ENCODE measurements around the gene GNG8. TPM values are rescaled to one million over a fixed set of nuclear protein-coding genes. Genes with fewer than 3 reads are reported as not detected.

Gene GNG8
- total RNA-seq, 1 experiment from 2014 or later, result not detected

- ChIA-PET CTCF (interaction anchor here (0.7 to 1.2 kb wide), 2 partner anchors 58 to 815 kb away, joined by 3 read pairs; no protein-coding TSS in a partner anchor), RAD21 (ENCODE audit: low non-redundant PET in 1 of 2, low total read pairs in 2 of 2, uncharacterized antibody in 2 of 2, unreplicated experiment in 2 of 2) (no interaction called here), POLR2A (no interaction called here)
- no peak overlapping the region for H2AFZ ChIP-seq (ENCODE audit: low read depth, low read length, poor library complexity, severe bottlenecking)
- H3K4me2 ChIP-seq (ENCODE audit: low read length), result peak overlapping the region; percentile 16
- no peaks in the 10 kb centered on the region for H3K9me3 ChIP-seq (ENCODE audit: control insufficient read depth in 1 of 2, insufficient read depth in 1 of 2, low read depth in 1 of 2, low read length in 2 of 2)
- no peaks in the 10 kb centered on the region for H3K36me3 ChIP-seq (ENCODE audit: control insufficient read depth in 1 of 2, insufficient read depth in 2 of 2, low read length in 2 of 2)
- H3K4me1 ChIP-seq (ENCODE audit: control insufficient read depth in 1 of 2, insufficient read depth in 2 of 2, low read length in 2 of 2), result peaks cover 4 to 19% of the 10 kb centered on the region in 2 experiments; a peak in 3 of 4 replicates
- H3K27me3 ChIP-seq (ENCODE audit: insufficient read depth, low read length), result no peaks in the 10 kb centered on the region
- H3K79me2 ChIP-seq (ENCODE audit: insufficient read depth, low read length), result no peaks in the 10 kb centered on the region
- TF ChIP-seq SRF (IDR thresholded peaks at IDR 0.05; ENCODE audit: low read depth) (no peak), SP1 (IDR thresholded peaks at IDR 0.05; ENCODE audit: low read depth) (no peak)
- TF ChIP-seq, protein P1, sequence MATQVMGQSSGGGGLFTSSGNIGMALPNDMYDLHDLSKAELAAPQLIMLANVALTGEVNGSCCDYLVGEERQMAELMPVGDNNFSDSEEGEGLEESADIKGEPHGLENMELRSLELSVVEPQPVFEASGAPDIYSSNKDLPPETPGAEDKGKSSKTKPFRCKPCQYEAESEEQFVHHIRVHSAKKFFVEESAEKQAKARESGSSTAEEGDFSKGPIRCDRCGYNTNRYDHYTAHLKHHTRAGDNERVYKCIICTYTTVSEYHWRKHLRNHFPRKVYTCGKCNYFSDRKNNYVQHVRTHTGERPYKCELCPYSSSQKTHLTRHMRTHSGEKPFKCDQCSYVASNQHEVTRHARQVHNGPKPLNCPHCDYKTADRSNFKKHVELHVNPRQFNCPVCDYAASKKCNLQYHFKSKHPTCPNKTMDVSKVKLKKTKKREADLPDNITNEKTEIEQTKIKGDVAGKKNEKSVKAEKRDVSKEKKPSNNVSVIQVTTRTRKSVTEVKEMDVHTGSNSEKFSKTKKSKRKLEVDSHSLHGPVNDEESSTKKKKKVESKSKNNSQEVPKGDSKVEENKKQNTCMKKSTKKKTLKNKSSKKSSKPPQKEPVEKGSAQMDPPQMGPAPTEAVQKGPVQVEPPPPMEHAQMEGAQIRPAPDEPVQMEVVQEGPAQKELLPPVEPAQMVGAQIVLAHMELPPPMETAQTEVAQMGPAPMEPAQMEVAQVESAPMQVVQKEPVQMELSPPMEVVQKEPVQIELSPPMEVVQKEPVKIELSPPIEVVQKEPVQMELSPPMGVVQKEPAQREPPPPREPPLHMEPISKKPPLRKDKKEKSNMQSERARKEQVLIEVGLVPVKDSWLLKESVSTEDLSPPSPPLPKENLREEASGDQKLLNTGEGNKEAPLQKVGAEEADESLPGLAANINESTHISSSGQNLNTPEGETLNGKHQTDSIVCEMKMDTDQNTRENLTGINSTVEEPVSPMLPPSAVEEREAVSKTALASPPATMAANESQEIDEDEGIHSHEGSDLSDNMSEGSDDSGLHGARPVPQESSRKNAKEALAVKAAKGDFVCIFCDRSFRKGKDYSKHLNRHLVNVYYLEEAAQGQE (IDR thresholded peaks at IDR 0.05; ENCODE audit: low read depth), result no peak
- no peaks in the 10 kb centered on the region for H4K20me1 ChIP-seq (ENCODE audit: insufficient read depth)
- ATAC-seq, result peak; percentile 23; the same call in 1 of the 2 replicates
- no peak overlapping the region for H3K27ac ChIP-seq (ENCODE audit: low read depth, low read length)
- intact Hi-C loops (cut with micrococcal nuclease), result no loop called here
- no peak overlapping the region for H3K4me3 ChIP-seq (replicated peaks in 1 of 2; ENCODE audit: low read depth in 1 of 2, low read length in 2 of 2)
- H3K9ac ChIP-seq (ENCODE audit: low read length), result no peak overlapping the region
- no peaks in the 10 kb centered on the region for H3K9me2 ChIP-seq (ENCODE audit: insufficient read depth)
- no TSS peak for BruUV-seq (replicated peaks)
- DNase-seq (ENCODE audit: low read depth, low spot score), result no peak
These were observed 40.0 kb downstream of the GNG8 start for GRCh38 chr19:46596008-46596407.

DNA sequence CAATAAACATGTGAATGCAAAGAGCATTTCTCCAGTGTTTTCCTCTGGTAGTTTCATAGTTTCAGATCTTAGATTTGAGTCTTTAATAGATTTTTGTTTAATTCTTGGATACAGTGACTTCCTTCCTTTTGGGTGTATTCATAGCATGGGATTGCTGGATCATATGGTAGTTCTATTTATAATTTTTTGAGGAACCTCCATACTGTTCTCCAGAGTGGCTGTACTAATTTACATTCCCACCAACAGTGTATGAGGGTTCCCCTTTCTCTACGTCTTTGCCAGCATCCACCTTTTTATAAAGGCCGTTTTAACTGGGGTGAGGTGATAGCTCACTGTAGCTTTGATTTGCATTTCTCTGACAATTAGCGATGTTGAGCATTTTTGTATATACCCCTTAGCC is 44.1 kb downstream of the GNG8 start:
- BruUV-seq (replicated peaks), result no TSS peak
- H3K9me3 ChIP-seq (ENCODE audit: control insufficient read depth in 1 of 2, insufficient read depth in 1 of 2, low read depth in 1 of 2, low read length in 2 of 2), result no peaks in the 10 kb centered on the region
- no peak overlapping the region for H3K9ac ChIP-seq (ENCODE audit: low read length)
- H3K79me2 ChIP-seq (ENCODE audit: insufficient read depth, low read length), result no peaks in the 10 kb centered on the region
- no peak overlapping the region for H2AFZ ChIP-seq (ENCODE audit: low read depth, low read length, poor library complexity, severe bottlenecking)
- H3K4me2 ChIP-seq (ENCODE audit: low read length), result no peak overlapping the region
- H3K9me2 ChIP-seq (ENCODE audit: insufficient read depth), result no peaks in the 10 kb centered on the region
- peaks cover 4 to 11% of the 10 kb centered on the region in 2 experiments; a peak in 3 of 4 replicates for H3K4me1 ChIP-seq (ENCODE audit: control insufficient read depth in 1 of 2, insufficient read depth in 2 of 2, low read length in 2 of 2)
- no peak for DNase-seq (ENCODE audit: low read depth, low spot score)
- no peak for TF ChIP-seq SRF (IDR thresholded peaks at IDR 0.05; ENCODE audit: low read depth)
- no peak for TF ChIP-seq CEBPB (IDR thresholded peaks at IDR 0.05; ENCODE audit: low read depth)
- no peak for TF ChIP-seq FOSL1 (IDR thresholded peaks at IDR 0.05; ENCODE audit: low read depth)
- TF ChIP-seq RAD21 (IDR thresholded peaks at IDR 0.05; ENCODE audit: low read depth), result no peak
- no peak overlapping the region for H3K27ac ChIP-seq (ENCODE audit: low read depth, low read length)
- ChIA-PET CTCF (no interaction called here), POLR2A (no interaction called here), RAD21 (ENCODE audit: low non-redundant PET in 1 of 2, low total read pairs in 2 of 2, uncharacterized antibody in 2 of 2, unreplicated experiment in 2 of 2) (no interaction called here)
- H3K36me3 ChIP-seq (ENCODE audit: control insufficient read depth in 1 of 2, insufficient read depth in 2 of 2, low read length in 2 of 2), result no peaks in the 10 kb centered on the region
- no peaks in the 10 kb centered on the region for H3K27me3 ChIP-seq (ENCODE audit: insufficient read depth, low read length)
- no peak overlapping the region for H3K4me3 ChIP-seq (replicated peaks in 1 of 2; ENCODE audit: low read depth in 1 of 2, low read length in 2 of 2)
- ATAC-seq, result no peak
- H4K20me1 ChIP-seq (ENCODE audit: insufficient read depth), result no peaks in the 10 kb centered on the region
- intact Hi-C loops (cut with micrococcal nuclease), result no loop called here

Measured in HCT116 (cell line).